Kidney glomerular epithelial cell (primary cell): ENCODE results near the gene SLC35F3.

Experiments
- DNase-seq: peaks from one replicate; lab custom pipeline; 2025; lab: John Stamatoyannopoulos, UW

SLC35F3 gene

GRCh38 chr1:234040446-234041317 lies 136.2 kb downstream of the SLC35F3 start:
- no peak for DNase-seq

DNA sequence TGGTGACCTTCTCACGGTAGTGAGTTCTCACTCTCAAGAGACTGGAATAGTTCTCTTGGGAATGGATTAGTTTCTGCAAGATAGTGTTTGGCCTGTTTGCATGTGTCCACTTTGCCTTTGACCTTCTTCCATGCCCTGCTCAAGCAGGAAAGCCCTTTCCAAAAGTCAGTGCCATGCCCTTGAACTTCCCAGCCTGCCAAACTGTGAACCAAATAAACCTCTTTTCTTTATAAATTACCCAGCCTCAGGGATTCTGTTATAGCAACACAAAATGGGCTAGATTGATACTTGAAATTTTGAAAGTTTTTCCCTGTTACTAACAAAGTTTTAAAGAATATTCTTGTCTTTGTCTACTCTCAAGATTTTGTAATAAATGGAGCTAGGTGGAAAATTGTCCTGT lies 139.6 kb downstream of the SLC35F3 start:
- no peak for DNase-seq

- DNase-seq = no peak
These were observed 142.6 kb downstream of the SLC35F3 start for GRCh38 chr1:234047123-234047522.

GRCh38 chr1:234062166-234062565 lies 157.7 kb downstream of the SLC35F3 start:
- no peak for DNase-seq

DNA sequence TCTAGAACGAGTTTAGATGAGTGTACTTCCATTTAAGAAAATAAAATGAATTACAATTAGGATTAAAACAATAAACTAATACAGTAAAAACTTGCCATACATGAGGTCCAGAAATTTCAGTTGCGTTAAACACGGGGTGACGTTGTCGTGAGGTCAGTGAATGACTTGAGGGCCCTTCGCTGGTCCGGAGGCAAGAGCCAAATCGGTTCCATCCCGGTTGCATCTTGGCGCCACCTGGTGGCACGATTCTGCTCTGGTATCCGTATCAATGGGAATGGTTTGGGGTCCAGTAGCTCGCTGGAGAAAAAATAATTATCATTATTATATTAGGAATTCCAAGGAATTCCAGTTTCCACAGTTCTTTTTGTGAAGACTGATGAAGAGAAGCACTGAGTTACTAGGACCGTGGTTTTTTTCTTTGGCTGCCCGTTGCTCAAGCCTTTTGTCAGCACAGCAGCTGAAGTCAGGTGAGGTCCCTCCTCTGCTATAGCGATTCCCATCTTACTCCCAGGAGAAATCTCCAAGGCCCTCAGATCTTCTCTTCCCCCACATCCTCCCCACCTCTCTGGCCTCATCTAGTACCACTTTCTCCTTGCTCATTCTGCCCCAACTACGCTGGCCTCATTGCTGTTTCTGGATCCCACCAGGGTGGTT lies 161.4 kb downstream of the SLC35F3 start:
- DNase-seq = peak; percentile 37

DNA sequence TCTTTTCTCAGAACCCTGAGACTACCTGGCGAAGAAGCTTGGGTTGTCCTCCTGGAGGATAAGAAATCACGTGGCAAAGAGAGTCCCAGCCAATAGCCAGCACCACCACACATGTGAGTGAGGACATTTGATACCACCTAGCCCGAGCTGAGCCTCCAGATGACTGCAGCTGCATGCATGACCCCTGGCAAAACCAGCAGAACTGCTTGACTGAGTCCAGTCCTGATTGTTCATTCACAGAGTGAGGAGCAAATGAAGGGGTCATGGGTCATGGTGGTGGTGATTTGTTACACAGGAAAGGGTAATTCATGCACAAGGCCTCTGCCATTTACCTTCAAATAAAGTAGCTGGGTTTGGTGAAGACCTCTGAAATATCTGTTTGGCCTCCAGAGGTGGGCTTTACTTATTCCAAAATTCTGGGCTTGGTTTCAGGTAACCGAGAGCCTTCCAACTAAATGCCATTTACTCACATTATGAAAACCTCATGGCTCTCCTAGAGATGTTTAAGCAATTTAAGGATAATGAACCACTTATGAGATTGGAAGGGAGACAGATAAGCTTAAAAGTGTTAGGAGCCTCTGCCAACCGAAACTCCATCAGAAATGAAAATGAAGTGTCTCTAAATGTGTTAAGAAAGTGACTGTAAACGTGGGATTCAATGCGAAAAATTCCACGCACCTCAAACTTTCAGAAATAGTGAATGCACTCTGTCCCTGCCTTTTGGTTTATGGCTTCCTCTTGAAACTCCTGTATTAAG lies 163.3 kb downstream of the SLC35F3 start:
- DNase-seq = no peak

DNA sequence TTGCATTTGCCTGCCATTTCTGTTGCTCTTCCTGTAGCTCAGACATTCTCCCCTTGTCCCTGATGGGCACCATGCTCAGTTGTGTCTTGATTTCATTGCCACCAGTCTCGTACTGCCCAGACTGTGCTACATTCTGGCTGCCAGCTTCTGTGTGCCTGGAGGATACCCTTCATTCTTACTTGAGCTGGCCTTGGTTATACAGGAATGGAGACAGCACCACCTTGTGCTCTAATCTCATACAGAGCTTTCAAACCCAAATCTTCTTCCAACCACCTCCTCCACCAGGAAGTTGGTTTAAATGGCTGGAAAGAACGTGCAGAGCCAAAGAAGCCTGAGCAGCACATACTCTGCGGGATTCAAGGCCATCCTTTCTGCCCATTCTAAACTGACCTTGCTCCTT lies 165.3 kb downstream of the SLC35F3 start:
- DNase-seq = no peak

- no peak for DNase-seq
These were observed 168.3 kb downstream of the SLC35F3 start for GRCh38 chr1:234072793-234073192.

DNA sequence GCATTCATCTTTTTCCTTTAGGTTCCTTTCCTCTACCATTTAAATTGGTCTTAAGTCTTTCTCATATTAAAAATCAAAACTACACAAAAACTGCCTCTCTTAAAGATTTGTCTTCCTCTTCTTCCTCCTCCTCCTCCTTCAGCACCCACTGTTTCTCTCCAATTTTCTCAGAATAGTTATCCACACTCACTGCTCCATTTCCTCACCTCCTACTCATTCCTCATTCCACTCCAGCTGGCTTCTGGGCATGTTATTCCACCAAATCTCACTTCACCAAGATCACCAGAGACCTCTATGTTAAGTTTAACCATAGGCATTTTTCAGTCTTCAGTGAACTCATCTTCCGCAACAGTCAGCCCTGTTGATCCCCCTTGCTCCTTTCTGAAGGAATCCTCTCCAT lies 173.7 kb downstream of the SLC35F3 start:
- DNase-seq = no peak

GRCh38 chr1:234079896-234080295 lies 175.4 kb downstream of the SLC35F3 start:
- no peak for DNase-seq

DNA sequence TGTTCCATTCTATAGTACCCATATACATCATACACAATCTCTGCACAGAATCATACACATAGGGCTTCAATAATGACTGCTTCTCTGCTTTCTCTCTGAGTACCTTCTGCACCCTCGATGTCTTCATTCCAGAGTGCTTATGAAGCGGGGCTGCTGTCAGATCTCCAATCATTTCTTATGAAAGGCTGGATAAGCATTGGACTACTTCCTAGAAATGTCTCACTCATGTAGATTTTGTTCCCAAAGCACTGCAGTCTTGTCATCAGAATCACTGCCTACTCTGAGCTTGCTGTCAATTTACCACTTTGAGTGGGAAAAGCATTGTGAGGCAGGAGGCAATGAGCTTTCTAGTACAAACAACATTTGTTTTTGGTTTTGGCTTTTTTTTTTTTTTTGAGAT lies 179.0 kb downstream of the SLC35F3 start:
- no peak for DNase-seq

DNA sequence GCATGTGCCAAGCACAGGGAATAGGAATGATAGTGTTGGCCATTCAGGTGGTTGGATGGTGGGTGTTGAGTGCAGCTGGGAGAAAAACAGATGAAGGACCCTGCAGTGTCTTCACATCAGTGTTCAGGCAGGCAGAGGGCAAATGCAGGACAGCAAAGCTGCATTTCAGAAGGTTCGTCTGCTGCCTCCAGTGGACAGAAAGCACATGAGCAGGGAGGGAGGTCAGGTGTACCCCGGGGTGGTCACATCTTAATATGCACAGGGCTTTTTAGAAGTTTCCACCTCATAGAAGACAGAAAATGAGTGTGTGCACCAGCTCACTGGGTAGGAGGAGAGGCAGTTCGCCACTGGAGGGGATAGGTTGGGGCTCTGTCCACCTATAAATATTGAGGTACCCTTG lies 184.9 kb downstream of the SLC35F3 start:
- no peak for DNase-seq

DNA sequence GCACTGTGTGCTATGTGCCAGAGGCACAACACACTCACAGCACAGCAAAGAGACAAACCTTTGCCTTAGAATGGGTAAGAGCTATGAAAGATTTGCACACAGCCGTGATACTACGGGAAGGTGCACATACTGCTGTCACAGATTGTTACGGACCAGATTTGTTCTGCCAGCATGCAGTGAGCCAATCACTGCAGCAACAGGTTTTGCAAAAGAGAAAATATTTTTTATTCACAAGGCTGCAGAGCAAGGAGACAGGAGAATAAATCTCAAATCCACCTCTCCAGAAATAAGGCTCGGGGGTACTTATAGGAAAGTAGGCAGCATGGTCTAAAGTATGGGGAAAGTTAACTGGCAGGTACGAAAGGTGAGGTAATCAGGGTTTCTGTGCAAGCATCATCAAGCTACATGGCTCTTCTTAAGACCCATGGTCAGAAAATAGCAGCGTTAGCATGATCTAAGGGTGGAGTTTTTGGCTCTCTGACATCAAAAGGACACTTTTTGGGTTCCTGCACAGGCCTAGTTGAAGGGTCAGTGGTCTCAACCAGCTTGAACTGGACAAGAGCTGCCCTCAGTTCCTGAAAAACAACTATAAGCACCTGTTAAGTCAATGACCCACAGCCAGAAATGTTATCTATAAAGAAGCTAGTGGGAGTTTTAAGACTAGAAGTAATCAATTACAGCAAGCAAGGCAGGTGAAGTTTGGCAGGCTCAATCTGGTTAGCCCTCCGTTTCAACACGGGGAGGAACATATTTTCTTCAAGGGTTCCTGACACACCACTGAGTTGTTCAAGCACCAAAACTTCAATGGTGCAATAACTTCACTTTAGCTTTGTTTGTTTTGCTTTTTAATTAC lies 186.0 kb downstream of the SLC35F3 start:
- no peak for DNase-seq

GRCh38 chr1:234091065-234091401 lies 186.6 kb downstream of the SLC35F3 start:
- no peak for DNase-seq

DNA sequence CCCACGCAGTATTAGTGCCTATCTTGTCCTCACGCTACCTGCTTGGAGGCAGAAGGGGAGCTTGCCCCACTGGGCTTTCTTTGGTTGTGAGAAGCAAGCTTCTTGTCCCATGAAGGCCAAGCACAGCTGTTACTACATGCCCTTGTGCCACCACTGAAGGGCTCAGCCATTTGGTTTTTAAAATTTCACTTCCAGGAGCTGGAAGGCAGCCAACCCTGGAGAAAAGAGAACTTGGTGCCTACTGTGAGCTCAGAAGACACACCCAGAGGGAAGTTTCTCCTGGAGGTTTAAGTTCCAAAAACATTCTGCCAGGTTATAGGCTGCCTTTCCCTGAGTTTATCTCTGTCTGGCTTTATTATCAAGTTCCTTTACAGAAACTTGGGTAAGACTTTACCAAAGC lies 187.4 kb downstream of the SLC35F3 start:
- no peak for DNase-seq

DNA sequence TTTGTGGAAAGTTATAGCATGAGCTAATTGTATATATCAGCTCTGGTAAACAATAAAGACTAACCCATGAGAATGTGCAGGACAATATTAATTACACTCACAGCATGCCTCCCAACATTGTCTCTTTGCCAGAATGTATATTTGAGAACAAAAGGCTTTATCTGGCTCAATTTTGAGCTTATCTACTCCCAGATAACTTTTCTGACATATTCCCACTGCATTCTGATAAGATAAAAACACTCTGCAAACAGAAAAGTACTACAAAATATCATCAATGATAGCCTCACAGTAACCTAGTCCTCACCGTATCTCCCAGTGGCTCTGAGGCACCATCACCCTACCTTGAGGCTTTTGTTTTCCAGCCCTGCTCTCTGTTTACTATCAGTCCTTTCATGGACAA lies 188.6 kb downstream of the SLC35F3 start:
- DNase-seq = no peak

- DNase-seq = no peak
These were observed 189.3 kb downstream of the SLC35F3 start for GRCh38 chr1:234093741-234094140.

DNA sequence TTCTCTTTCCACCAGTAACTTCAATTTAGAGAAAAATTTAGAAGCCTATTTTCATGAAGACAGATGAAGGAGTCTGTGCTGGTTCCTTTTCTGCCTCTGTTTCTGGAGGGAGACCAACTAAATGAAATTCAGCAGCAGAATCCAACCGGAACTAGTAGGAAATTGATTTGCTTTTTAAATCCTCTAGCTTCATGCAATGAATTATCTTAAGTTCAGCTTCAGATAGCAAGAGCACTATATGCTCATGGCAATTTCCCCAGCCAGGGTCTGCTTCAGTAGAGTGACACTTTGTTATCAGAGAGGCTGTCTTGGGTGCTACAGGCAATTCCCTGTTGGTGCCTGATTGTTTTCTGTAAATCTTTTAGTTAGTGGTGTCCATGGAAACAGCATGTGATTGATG lies 189.7 kb downstream of the SLC35F3 start:
- no peak for DNase-seq

- DNase-seq = no peak
These were observed 191.8 kb downstream of the SLC35F3 start for GRCh38 chr1:234096161-234096770.

GRCh38 chr1:234102583-234102982 lies 198.1 kb downstream of the SLC35F3 start:
- no peak for DNase-seq

- DNase-seq = no peak
These were observed 198.7 kb downstream of the SLC35F3 start for GRCh38 chr1:234103198-234103597.

DNA sequence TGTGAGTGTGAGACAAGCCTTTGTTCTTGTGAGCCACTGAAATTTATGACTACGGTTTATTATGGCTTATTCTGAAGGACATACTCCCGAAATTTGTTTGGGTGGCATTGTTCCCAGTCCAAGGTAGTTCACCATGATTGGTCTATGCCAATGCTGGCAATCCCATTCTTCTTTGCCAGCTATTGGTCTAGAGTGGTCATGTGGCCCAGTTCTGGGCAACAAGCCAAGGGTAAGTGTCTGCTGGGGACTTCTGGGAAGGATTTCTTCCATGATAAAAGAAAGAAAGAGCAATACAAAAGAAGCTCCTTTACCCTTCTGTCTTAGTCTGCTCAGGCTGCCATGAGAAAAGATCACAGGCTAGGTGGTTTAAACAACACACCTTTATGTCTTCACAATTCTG lies 201.6 kb downstream of the SLC35F3 start:
- DNase-seq = no peak
